Activated CD8-positive, alpha-beta memory T cell treated with anti-CD3 and anti-CD28 coated beads for 24 hours (primary cell): ENCODE measurements around the gene HLF.

Source experiments
- DNase-seq: peaks from one replicate; pipeline ENCODE4 v3.0.0-alpha.2; 2020

The HLF gene

GRCh38 chr17:55258578-55259135 lies 6.1 kb upstream of the HLF start:
- DNase-seq = no peak

GRCh38 chr17:55259684-55260111 lies 5.1 kb upstream of the HLF start:
- DNase-seq = no peak

DNA sequence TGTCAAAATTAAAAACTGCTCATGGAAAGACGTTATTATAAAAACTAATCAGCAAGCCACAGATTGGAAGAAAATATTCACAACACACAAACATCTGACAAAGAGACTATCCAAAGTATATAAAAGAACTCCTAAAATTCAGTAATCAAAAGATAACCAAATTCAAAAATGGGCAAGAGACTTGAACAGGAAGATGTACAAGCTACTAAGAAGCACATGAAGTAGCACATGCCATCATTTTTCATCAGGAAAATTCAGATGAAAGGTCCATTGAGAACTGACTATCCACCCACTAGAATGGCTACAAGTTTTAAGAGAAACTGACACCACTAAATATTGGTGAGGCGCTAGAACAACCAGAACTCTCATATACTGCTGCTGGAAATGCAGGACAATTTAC lies 3.4 kb upstream of the HLF start:
- DNase-seq = no peak

DNA sequence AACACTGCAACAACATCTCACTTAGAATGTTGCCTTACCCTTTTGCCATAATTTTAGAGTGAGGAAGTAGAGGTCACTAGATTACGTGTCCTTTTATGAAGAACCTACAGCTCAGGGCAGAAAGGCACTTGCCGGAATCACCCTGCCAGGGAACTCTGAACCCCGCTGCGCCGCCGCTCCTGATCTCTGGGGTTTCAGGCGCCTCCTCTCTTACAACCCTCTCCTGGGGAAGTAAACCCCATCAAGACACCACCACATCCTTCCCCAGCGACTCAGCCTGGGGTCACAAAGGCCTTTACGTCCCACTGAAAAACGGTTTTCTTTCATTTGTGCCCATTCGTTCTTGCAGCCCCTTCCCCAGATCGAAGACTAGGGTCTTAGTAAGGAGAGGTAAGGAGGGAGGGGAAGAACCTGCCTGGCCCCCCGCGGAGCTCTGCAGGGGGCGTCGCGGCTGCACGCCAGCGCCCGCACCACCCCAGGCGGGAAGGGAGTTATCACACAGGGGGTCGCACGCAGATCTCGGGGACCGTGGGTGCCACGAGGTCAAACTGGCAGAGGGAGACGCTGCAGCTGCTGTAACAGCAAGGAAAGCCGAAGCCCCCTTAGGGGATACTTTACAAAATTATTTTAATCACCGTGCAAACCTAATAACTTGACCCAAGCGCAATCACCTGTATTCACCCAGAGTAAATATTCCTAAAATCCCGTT lies 1.0 kb upstream of the HLF start:
- peak; percentile 61 for DNase-seq

DNA sequence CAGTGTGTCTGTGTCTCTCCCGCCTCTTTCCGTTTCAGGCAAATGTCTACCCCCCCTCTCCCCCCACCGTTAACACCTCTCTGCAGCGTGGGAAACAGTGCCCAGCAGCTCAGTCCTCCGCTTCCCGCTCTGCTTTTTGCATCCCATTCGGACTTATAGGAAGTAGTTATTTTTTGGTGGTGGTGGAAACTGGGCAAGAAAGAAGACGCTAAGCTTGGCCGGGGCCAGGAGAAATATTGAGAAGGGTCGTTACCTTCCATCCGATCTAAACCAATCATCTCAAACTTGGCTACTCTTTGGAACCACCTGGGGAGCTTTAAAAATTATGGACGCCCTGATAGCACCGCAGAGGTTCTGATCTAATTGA lies 499 bp upstream of the HLF start:
- peak; percentile 57 for DNase-seq

DNA sequence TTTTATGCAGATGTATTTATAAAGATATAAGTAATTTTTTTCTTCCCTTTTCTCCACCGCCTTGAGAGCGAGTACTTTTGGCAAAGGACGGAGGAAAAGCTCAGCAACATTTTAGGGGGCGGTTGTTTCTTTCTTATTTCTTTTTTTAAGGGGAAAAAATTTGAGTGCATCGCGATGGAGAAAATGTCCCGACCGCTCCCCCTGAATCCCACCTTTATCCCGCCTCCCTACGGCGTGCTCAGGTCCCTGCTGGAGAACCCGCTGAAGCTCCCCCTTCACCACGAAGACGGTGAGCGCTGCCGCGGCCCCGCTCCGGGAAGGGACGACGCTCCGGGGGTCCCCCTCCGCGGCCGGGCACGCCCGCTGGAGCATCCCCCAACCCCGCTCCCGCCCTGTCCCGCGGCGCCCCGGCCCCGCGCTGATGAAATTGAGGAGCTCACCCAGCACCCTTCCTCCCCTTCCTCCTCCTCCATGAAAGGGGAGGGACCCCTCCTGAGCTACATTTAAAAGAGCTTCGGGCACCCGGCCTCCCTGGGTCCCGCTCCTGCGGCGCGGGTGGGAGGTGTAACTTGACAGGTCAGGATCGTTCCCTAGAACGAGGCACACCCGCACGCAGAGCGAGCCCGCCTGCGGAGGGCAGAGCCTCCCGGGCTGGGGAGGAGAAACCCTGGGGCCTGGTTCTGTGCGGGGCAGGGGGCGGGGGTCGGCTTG lies 706 bp downstream of the HLF start:
- DNase-seq = peak; percentile 63

DNA sequence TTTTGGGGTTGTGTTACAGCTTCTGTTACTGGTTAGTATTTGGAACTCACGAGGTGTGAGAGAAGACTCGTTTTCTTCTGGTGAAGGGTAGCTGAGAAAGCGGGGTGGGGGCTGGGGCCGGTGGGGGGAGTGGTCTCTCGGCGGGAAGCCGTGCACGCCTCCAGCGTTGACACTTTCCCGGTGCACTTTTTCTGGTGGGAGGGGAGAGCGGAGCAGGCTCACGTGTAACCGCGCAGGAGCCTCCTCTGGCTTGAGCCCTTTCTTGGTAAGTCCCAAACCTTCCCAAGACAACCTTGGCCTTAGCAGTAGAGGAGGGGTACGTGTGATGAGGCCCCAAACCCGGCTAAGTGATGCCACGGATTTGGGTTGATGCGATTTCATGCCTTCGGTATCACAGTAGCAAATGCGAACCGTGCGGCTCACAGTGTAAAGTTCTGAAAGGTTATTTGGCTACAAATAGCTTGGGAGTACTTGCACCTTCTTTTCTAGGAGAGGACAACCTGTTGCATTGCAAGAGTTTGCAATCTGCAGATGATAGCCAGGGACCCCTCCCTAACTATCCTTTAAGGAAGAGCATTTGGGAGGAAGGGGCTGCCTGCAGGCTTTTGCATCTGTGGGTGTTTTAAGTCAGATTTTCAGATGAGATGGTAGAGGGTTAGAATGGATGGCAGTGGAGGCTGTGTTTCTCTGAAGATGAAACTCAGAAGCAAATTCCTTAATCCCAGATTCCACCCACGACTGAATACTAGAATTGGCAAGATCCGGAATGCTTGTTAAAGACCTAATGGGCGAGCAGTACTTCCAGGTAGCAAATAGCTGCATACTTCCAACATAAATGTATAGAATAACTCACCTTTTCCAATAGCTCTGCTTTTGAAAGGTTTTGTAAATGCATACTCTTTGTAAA lies 1.5 kb downstream of the HLF start:
- peak; percentile 59 for DNase-seq

DNA sequence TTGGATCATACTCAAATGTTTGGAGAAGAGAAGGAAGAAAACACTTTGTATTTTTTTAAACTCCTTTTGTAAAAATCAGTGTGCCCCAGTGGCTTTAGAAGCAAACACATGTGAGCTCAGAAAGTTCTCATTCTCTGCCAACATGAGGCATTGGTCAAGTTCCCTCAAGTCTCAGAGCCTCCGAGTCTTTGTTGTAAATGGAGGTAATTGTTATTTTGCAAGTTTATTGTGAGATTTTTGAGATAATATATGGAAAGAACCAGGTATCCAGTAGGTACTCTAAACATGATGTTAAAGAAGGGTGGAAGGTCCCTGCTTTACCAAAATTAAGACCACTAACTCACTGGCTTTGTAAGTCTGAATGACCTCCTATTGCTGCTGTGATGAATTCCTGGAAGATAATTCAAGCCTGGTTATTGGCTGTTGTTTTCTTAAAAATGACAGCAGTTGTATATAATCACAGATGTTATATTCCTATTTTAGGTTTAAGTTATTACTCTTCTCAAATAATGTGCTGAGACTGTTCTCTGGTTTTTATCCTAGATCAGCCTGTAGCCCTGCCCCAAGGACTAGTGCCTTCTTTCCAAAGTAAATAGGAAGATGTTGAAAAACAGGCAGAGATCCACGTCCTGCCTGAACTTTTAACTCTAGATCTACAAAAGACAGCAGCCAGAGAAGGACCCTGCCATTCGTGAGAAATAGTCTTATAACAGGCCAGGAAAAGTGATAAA lies 2.4 kb downstream of the HLF start:
- no peak for DNase-seq

DNA sequence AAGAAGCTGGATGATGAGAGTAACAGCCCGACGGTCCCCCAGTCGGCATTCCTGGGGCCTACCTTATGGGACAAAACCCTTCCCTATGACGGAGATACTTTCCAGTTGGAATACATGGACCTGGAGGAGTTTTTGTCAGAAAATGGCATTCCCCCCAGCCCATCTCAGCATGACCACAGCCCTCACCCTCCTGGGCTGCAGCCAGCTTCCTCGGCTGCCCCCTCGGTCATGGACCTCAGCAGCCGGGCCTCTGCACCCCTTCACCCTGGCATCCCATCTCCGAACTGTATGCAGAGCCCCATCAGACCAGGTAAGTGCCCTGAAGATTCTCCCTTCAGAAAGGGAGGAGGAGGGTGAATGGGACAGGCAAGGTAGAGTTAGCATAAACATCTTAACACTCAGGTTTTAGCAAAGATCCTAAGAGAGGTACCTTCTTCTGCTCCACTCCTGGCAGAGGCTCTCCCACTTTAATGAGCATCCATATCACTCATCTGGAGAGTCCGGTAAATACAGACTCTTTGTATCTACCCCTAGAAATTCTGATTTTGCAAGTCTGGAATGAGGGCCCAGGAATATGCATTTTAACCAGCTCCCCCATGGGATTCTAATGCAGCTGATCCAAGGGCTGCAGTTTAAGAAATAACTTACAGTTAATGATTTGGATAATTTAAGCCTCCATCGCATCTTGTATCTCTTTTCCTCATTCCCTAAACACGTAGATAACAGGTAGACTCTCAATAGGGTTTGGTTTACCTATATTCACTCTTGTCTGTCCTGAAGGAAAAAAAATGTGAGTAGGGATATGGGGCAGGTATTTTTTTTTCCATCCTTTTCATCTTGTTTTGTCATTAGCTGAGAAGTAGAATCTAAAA lies 3.3 kb downstream of the HLF start:
- no peak for DNase-seq

GRCh38 chr17:55268649-55269480 lies 4.1 kb downstream of the HLF start:
- DNase-seq = no peak

GRCh38 chr17:55269894-55270293 lies 5.1 kb downstream of the HLF start:
- DNase-seq = no peak

DNA sequence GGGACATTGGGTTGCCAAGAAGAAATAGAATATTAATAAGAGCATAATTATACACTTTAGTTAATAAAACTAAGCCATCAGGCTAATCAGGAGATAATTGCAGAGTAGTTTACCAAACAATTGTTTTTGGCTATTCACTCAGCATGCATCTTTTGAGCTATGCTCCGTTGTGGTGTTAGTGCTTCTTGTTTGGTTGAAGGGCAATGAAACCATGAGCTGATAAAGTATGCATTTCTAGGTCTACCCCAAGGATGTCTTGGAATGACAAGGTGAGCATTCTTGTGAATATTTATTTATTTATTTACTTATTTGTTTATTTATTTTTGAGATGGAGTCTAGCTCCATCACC lies 6.4 kb downstream of the HLF start:
- DNase-seq = no peak

DNA sequence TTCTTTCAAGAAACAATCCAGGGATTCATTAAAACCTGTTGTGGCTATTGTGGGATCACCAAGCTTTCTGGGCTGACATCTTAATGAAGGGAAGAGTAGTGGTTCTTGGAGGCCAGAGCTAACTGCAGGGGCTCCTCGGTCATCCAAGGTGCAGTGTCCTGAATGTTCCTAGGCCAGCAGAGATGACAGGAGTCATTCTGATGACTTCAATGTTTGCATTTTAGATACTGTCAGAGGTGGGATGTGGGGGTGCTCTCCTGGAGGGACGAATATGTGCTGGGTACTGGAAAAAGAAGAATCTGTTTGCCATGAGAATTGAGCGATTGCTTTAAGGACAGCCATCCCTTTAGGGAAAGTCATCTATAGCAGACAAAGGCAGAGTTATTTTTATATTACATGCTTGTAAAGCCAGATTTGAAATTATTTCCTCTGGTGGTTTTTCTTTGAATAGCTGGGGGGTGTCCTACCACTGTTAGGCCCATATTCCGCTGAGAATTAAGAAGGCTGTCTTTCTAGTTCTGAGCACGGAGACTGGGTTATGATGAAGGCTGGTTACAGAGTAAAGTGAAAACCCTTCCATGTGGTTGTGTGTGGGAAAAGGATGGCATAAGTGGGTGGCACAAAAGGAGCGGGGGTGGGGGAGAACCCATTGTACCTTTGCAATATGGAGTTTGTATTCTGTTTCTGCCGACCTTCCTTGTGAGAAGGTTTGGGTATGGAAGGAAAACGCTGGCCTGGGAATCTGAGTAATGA lies 7.4 kb downstream of the HLF start:
- no peak for DNase-seq

GRCh38 chr17:55272711-55273578 lies 8.2 kb downstream of the HLF start:
- no peak for DNase-seq

- no peak for DNase-seq
Observed at GRCh38 chr17:55273579-55274354, 9.0 kb downstream of the HLF start.

- DNase-seq = no peak
Observed at GRCh38 chr17:55274355-55275255, 9.8 kb downstream of the HLF start.
